ENCODE measurements around the gene PPARA. TPM values are rescaled to one million over a fixed set of nuclear protein-coding genes. Genes with fewer than 3 reads are reported as not detected.

PPARA gene
- total RNA-seq, 1 experiment from 2014 or later, result 3.4 TPM

- DNase-seq (ENCODE audit: extremely low read depth, low read depth), result no peak
Observed at GRCh38 chr22:46113110-46113909, 37.0 kb upstream of the PPARA start.

GRCh38 chr22:46113910-46114517 lies 36.3 kb upstream of the PPARA start:
- DNase-seq (ENCODE audit: extremely low read depth, low read depth), result no peak

- no peak for DNase-seq (ENCODE audit: extremely low read depth, low read depth)
Observed at GRCh38 chr22:46114518-46115387, 35.6 kb upstream of the PPARA start.

- DNase-seq (ENCODE audit: extremely low read depth, low read depth), result no peak
Observed at GRCh38 chr22:46115388-46115678, 35.0 kb upstream of the PPARA start.

- DNase-seq (ENCODE audit: extremely low read depth, low read depth), result no peak
Observed at GRCh38 chr22:46115755-46116490, 34.4 kb upstream of the PPARA start.

GRCh38 chr22:46116491-46116958 lies 33.8 kb upstream of the PPARA start:
- peak; percentile 82 for DNase-seq (ENCODE audit: extremely low read depth, low read depth)

- no peak for DNase-seq (ENCODE audit: extremely low read depth, low read depth)
Observed at GRCh38 chr22:46117206-46118199, 32.8 kb upstream of the PPARA start.

GRCh38 chr22:46119093-46119728 lies 31.1 kb upstream of the PPARA start:
- DNase-seq (ENCODE audit: extremely low read depth, low read depth), result no peak

GRCh38 chr22:46119729-46120419 lies 30.5 kb upstream of the PPARA start:
- no peak for DNase-seq (ENCODE audit: extremely low read depth, low read depth)

- no peak for DNase-seq (ENCODE audit: extremely low read depth, low read depth)
Observed at GRCh38 chr22:46120420-46120737, 29.9 kb upstream of the PPARA start.

- DNase-seq (ENCODE audit: extremely low read depth, low read depth), result no peak
Observed at GRCh38 chr22:46121079-46121478, 29.2 kb upstream of the PPARA start.

- DNase-seq (ENCODE audit: extremely low read depth, low read depth), result no peak
Observed at GRCh38 chr22:46121523-46122287, 28.6 kb upstream of the PPARA start.

- peak; percentile 58 for DNase-seq (ENCODE audit: extremely low read depth, low read depth)
Observed at GRCh38 chr22:46122511-46122971, 27.8 kb upstream of the PPARA start.

GRCh38 chr22:46122980-46123693 lies 27.2 kb upstream of the PPARA start:
- no peak for DNase-seq (ENCODE audit: extremely low read depth, low read depth)

- DNase-seq (ENCODE audit: extremely low read depth, low read depth), result no peak
Observed at GRCh38 chr22:46123694-46124382, 26.5 kb upstream of the PPARA start.

- DNase-seq (ENCODE audit: extremely low read depth, low read depth), result no peak
Observed at GRCh38 chr22:46124383-46125144, 25.8 kb upstream of the PPARA start.
